Keratinocyte (primary cell): ENCODE results near the gene GCNT2. TPM values are rescaled to one million over a fixed set of nuclear protein-coding genes. Genes with fewer than 3 reads are reported as not detected.

ENCODE experiments used
- DNase-seq: peaks from one replicate; pipeline ENCODE4 v3.0.0-alpha.2; 2011; ENCODE audit warnings: low read depth, missing footprints, low spot score
- FAIRE-seq: peaks from 2 replicates; lab custom pipeline; 2011; peaks lifted over from hg19 to GRCh38; lab: Jason Lieb, UNC
- H2AFZ ChIP-seq: 2 replicates; pipeline ENCODE4 v1.6.0; 2012; ENCODE audit warnings: low read length, control low read depth, inconsistent platforms; ENCODE audit not compliant: control insufficient read depth
- H3K27ac ChIP-seq: 2 replicates; pipeline ENCODE4 v1.5.1; 2011; ENCODE audit warnings: low read length; ENCODE audit not compliant: control insufficient read depth, insufficient read depth
- H3K27me3 ChIP-seq: 3 replicates; pipeline ENCODE4 v1.6.0; 2011; ENCODE audit warnings: low read length; ENCODE audit not compliant: control insufficient read depth, insufficient read depth; ENCODE audit errors: extremely low read depth
- H3K36me3 ChIP-seq, 2 experiments: 2 replicates in 1 of 2; 3 replicates in 1 of 2; pipeline ENCODE4 v1.5.1; 2011; ENCODE audit warnings: low read length in 2 of 2, mild to moderate bottlenecking in 1 of 2; ENCODE audit not compliant: control insufficient read depth in 2 of 2, insufficient read depth in 2 of 2; ENCODE audit errors: extremely low read depth in 1 of 2
- H3K4me1 ChIP-seq: 3 replicates; pipeline ENCODE4 v1.5.1; 2011; ENCODE audit warnings: low read length; ENCODE audit not compliant: control insufficient read depth, insufficient read depth; ENCODE audit errors: extremely low read depth
- H3K4me2 ChIP-seq: 3 replicates; pipeline ENCODE4 v1.6.0; 2011; ENCODE audit warnings: low read depth, low read length; ENCODE audit not compliant: control insufficient read depth, insufficient read depth; ENCODE audit errors: extremely low read depth
- H3K4me3 ChIP-seq, 3 experiments: fragments of 200-600 bp in 1 of 3; sonication (generic) in 1 of 3; 2 replicates in 2 of 3; 3 replicates in 1 of 3; pipeline ENCODE4 v1.5.1; 2011 to 2016; ENCODE audit warnings: low read length in 3 of 3, mild to moderate bottlenecking in 3 of 3, control low read depth in 2 of 3, inconsistent platforms in 1 of 3, low read depth in 1 of 3, mixed read lengths in 1 of 3, mixed run types in 1 of 3, moderate library complexity in 1 of 3; ENCODE audit not compliant: control insufficient read depth in 2 of 3, insufficient read depth in 2 of 3; ENCODE audit errors: extremely low read depth in 1 of 3
- H3K79me2 ChIP-seq: 2 replicates; pipeline ENCODE4 v1.6.0; 2012; ENCODE audit warnings: low read length; ENCODE audit not compliant: control insufficient read depth, insufficient read depth
- H3K9ac ChIP-seq: 3 replicates; pipeline ENCODE4 v1.6.0; 2011; ENCODE audit warnings: low read length; ENCODE audit not compliant: control insufficient read depth, insufficient read depth; ENCODE audit errors: extremely low read depth
- H3K9me1 ChIP-seq: 3 replicates; pipeline ENCODE4 v1.6.0; 2011; ENCODE audit warnings: low read length; ENCODE audit not compliant: control insufficient read depth, insufficient read depth; ENCODE audit errors: extremely low read depth
- H3K9me3 ChIP-seq: 2 replicates; pipeline ENCODE4 v1.5.1; 2012; ENCODE audit warnings: low read depth, low read length; ENCODE audit not compliant: control insufficient read depth
- H4K20me1 ChIP-seq: 3 replicates; pipeline ENCODE4 v1.6.0; 2011; ENCODE audit warnings: low read length; ENCODE audit not compliant: control insufficient read depth, insufficient read depth; ENCODE audit errors: extremely low read depth
- EZH2 ChIP-seq: IDR thresholded peaks from one replicate; pipeline ENCODE4 v1.6.1; 2012; ENCODE audit warnings: inconsistent platforms, mild to moderate bottlenecking, low read length, moderate library complexity
- dilution Hi-C: fragments of 300-500 bp; cut with MboI; formaldehyde crosslinking; loops from one replicate; pipeline ENCODE4 v1.7.0; 2020; ENCODE audit warnings: low sequenced_read_pairs; ENCODE audit not compliant: extremely low pct_ligation_motif_present
- polyA plus RNA-seq, 5 experiments: library from polyadenylated mRNA; depleted of rRNA in 3 of 5; stranded (reverse) in 3 of 5; stranded (forward) in 1 of 5; unstranded in 1 of 5; fragments of >200 nt; gene quantifications; 1 replicate in 1 of 5; 2 replicates in 3 of 5; 3 replicates in 1 of 5; pipeline versions ENCODE4 v1.2.1 to v1.2.3, GENCODE V29; 2011 to 2012; ENCODE audit warnings: missing spikeins in 2 of 5, low read depth in 1 of 5, low replicate concordance in 1 of 5
- TF ChIP-seq, protein P1 (sequence below), 3 experiments: IDR thresholded peaks in 1 of 3; conservative IDR thresholded peaks in 1 of 3; optimal IDR thresholded peaks in 1 of 3; 2 replicates in 2 of 3; 3 replicates in 1 of 3; pipeline versions ENCODE3 to v1.5.1; 2011; ENCODE audit warnings: low read length in 3 of 3, mild to moderate bottlenecking in 3 of 3, moderate library complexity in 2 of 3, control low read depth in 1 of 3, inconsistent platforms in 1 of 3; ENCODE audit not compliant: insufficient read depth in 2 of 3; ENCODE audit errors: extremely low read depth in 1 of 3

Gene GCNT2
- polyA plus RNA-seq, 1 donor (not counting 4 experiments of a cell fraction or from before 2014, with no cell fraction given), result 7.3 TPM

- Histone ChIP-seq H3K4me2 (no peak overlapping the region), H3K9me1 (no peaks in the 10 kb centered on the region), H3K27ac (no peak overlapping the region), H2AFZ (no peak overlapping the region), H3K27me3 (no peaks in the 10 kb centered on the region), H3K79me2 (no peaks in the 10 kb centered on the region), H3K36me3 (peaks cover 0 to 8% of the 10 kb centered on the region in 2 experiments), H3K4me1 (no peaks in the 10 kb centered on the region), H3K9me3 (no peaks in the 10 kb centered on the region), H3K4me3 (no peak overlapping the region), H4K20me1 (no peaks in the 10 kb centered on the region), H3K9ac (no peak overlapping the region)
- FAIRE-seq (no peak), DNase-seq (no peak)
- dilution Hi-C loops, result no loop called here
- no peak for TF ChIP-seq EZH2
- TF ChIP-seq, protein P1, sequence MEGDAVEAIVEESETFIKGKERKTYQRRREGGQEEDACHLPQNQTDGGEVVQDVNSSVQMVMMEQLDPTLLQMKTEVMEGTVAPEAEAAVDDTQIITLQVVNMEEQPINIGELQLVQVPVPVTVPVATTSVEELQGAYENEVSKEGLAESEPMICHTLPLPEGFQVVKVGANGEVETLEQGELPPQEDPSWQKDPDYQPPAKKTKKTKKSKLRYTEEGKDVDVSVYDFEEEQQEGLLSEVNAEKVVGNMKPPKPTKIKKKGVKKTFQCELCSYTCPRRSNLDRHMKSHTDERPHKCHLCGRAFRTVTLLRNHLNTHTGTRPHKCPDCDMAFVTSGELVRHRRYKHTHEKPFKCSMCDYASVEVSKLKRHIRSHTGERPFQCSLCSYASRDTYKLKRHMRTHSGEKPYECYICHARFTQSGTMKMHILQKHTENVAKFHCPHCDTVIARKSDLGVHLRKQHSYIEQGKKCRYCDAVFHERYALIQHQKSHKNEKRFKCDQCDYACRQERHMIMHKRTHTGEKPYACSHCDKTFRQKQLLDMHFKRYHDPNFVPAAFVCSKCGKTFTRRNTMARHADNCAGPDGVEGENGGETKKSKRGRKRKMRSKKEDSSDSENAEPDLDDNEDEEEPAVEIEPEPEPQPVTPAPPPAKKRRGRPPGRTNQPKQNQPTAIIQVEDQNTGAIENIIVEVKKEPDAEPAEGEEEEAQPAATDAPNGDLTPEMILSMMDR (optimal IDR thresholded peaks at IDR 0.05 in 1 of 3, IDR thresholded peaks at IDR 0.05 in 1 of 3, conservative IDR thresholded peaks at IDR 0.05 in 1 of 3; ENCODE audit: extremely low read depth in 1 of 3, insufficient read depth in 2 of 3, low read length in 3 of 3), result no peak
These were observed 11.2 kb downstream of the GCNT2 start for GRCh38 chr6:10532392-10532791.

DNA sequence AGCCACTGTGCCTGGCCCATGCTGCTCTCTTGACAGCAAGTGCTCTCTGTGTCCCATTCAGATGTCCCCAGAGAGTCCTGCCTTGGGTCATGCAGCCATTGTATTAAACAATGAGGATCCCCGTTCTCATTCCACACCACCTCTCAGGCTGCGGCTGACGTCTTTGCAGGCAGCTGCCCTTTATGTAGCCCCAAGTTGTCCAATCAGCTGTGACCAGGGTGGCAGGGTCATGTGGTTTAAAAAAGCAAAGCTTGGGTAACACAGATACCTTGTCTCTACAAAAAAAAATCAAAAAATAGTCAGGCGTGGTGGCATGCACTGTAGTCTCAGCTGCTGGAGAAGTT lies 13.2 kb downstream of the GCNT2 start:
- no peaks in the 10 kb centered on the region for H3K9me3 ChIP-seq
- no peak overlapping the region for H3K4me3 ChIP-seq
- no peaks in the 10 kb centered on the region for H3K4me1 ChIP-seq
- no peaks in the 10 kb centered on the region for H3K9me1 ChIP-seq
- peaks cover 0 to 3% of the 10 kb centered on the region in 2 experiments for H3K36me3 ChIP-seq
- no peak overlapping the region for H3K27ac ChIP-seq
- no peaks in the 10 kb centered on the region for H4K20me1 ChIP-seq
- H3K4me2 ChIP-seq, result no peak overlapping the region
- H3K79me2 ChIP-seq, result no peaks in the 10 kb centered on the region
- no peaks in the 10 kb centered on the region for H3K27me3 ChIP-seq
- H2AFZ ChIP-seq, result no peak overlapping the region
- dilution Hi-C loops, result no loop called here
- no peak for FAIRE-seq
- TF ChIP-seq, protein P1 (optimal IDR thresholded peaks at IDR 0.05 in 1 of 3, IDR thresholded peaks at IDR 0.05 in 1 of 3, conservative IDR thresholded peaks at IDR 0.05 in 1 of 3; ENCODE audit: extremely low read depth in 1 of 3, insufficient read depth in 2 of 3, low read length in 3 of 3), result no peak
- TF ChIP-seq EZH2, result no peak
- H3K9ac ChIP-seq, result no peak overlapping the region
- DNase-seq, result no peak
